Endothelial cell of umbilical vein (primary cell): ENCODE measurements around the gene PKNOX2.

Experiments
- MYC ChIP-seq: IDR thresholded peaks from one replicate; pipeline ENCODE4 v1.6.1; 2011; ENCODE audit warnings: mild to moderate bottlenecking, low read depth, low read length
- POLR2A ChIP-seq: IDR thresholded peaks from 2 replicates; pipeline ENCODE4 v1.6.1; 2012; ENCODE audit warnings: low read depth, mild to moderate bottlenecking, control low read depth, low read length
- POLR2AphosphoS5 ChIP-seq: IDR thresholded peaks from 2 replicates; pipeline ENCODE4 v1.6.1; 2012; ENCODE audit warnings: low read depth, mild to moderate bottlenecking, control low read depth, low read length, moderate library complexity; ENCODE audit not compliant: insufficient read depth
- TF ChIP-seq, protein P1 (sequence below), 2 donors: IDR thresholded peaks; 1 replicate in 1 of 2; 2 replicates in 1 of 2; pipeline ENCODE4 v1.5.1; 2011; ENCODE audit warnings: low read length in 2 of 2, mild to moderate bottlenecking in 2 of 2, moderate library complexity in 2 of 2, control low read depth in 1 of 2, inconsistent platforms in 1 of 2, low read depth in 1 of 2; ENCODE audit not compliant: insufficient read depth in 1 of 2; ENCODE audit errors: extremely low read depth in 1 of 2

DNA sequence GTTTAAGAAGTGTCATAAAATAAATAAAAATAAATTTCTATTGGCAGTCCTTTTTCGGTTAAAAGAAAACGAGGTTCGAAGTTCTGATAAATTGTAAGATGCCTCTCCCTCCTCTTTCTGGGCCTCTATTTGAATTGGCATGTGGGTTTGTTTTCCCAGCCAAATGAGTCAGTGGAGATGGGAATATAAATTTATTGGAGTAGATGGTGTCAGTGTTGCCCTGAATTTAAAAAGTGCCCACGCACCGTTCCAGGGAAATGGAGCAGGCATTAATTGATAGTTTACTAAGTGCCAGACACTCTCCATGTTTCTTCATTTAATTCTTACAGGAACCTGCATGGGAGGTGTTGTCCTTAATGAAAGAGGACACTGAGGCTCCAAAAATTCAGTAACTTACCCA is 212.3 kb downstream of the PKNOX2 start:
- TF ChIP-seq, protein P1, sequence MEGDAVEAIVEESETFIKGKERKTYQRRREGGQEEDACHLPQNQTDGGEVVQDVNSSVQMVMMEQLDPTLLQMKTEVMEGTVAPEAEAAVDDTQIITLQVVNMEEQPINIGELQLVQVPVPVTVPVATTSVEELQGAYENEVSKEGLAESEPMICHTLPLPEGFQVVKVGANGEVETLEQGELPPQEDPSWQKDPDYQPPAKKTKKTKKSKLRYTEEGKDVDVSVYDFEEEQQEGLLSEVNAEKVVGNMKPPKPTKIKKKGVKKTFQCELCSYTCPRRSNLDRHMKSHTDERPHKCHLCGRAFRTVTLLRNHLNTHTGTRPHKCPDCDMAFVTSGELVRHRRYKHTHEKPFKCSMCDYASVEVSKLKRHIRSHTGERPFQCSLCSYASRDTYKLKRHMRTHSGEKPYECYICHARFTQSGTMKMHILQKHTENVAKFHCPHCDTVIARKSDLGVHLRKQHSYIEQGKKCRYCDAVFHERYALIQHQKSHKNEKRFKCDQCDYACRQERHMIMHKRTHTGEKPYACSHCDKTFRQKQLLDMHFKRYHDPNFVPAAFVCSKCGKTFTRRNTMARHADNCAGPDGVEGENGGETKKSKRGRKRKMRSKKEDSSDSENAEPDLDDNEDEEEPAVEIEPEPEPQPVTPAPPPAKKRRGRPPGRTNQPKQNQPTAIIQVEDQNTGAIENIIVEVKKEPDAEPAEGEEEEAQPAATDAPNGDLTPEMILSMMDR (IDR thresholded peaks at IDR 0.05; ENCODE audit: extremely low read depth in 1 of 2, insufficient read depth in 1 of 2, low read depth in 1 of 2, low read length in 2 of 2): no peak
- no peak for TF ChIP-seq POLR2A
- TF ChIP-seq POLR2AphosphoS5: no peak
- TF ChIP-seq MYC: no peak
